SIG-M5 (cell line): ENCODE results near the gene GIPC2.
A peak's percentile ranks its signal among the peaks of the same experiment; 100 is the strongest.
"Not testable (repeated sequence)": the region's sequence is repeated elsewhere in the genome, so short reads cannot be mapped to it uniquely, and the experiment has no call there.

Experiments used
- DNase-seq: peaks from one replicate; lab custom pipeline; 2025; lab: John Stamatoyannopoulos, UW

The GIPC2 gene, protein sequence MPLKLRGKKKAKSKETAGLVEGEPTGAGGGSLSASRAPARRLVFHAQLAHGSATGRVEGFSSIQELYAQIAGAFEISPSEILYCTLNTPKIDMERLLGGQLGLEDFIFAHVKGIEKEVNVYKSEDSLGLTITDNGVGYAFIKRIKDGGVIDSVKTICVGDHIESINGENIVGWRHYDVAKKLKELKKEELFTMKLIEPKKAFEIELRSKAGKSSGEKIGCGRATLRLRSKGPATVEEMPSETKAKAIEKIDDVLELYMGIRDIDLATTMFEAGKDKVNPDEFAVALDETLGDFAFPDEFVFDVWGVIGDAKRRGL

DNA sequence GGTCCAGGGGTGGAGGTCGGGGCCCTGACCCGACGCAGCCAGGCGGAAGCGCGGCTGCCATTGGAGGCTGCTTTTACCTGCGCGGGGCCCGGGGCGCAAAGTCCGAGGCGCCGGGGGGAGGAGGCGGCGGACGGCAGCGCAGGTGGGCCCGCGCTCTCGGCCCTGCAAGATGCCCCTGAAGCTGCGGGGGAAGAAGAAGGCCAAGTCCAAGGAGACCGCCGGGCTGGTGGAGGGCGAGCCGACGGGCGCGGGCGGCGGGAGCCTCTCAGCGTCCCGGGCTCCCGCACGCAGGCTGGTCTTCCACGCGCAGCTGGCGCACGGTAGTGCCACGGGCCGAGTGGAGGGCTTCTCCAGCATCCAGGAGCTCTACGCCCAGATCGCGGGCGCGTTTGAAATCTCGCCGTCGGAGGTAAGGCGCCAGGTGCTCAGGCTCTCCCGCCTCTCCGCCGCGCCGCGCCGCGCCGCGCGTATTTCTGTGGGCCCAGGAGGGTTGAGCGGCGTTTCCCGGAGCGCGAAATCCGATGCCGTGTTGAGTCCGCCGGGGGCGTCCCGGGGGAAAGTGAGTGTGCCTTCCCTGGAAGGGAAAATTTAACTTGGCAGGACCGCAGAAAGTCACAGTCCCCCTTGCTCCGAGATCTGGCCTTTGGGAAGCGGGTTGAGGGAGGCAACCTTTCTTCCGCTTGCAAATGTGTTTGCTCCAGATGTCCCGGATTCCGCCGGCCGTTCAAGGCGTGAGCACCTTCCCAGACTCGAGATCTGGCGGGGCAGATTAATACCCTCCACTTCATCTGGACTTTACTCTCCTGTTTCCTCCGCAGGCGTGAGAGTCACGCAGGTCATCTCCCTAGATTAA lies at the start of gene GIPC2:
GIPC2 (plus strand) TSS at position 41 of the 853 bp plus-strand sequence; CDS start at position 170, 129 bp downstream.
- no peak for DNase-seq

DNA sequence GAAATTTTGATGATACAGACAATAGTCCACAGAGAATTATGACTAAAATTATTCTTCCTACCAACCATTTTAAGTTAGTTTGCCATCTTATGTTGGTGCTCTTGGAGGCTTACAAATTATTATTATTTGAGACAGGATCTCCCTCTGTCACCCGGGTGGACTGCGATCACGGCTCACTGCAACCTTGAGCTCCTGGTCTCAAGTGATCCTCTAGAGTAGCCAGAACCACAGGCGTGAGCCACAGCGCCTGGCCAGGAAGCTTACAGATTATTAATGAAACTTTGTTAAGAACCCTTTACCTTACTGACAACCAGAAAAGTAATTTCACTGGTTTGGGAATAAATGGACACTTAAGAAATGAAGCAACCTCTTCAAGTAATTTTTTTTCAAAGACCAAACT lies 49.0 kb upstream of the GIPC2 start:
- DNase-seq = no peak

DNA sequence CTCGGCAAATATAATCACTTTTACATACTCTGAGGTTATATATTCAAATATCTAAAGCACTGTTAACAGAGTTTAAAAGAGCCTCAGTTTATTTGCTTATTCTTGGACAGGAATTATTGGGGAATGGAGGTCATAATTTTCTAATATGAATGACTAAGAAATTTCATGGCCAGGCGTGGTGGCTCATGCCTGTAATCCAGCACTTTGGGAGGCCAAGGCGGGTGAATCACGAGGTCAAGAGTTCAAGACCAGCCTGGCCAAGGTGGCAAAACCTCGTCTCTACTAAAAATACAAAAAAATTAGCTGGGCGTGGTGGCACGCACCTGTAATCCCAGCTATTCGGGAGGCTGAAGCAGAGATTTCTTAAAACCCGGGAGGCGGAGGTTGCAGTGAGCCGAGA lies 45.2 kb upstream of the GIPC2 start:
- DNase-seq = not testable (repeated sequence)

DNA sequence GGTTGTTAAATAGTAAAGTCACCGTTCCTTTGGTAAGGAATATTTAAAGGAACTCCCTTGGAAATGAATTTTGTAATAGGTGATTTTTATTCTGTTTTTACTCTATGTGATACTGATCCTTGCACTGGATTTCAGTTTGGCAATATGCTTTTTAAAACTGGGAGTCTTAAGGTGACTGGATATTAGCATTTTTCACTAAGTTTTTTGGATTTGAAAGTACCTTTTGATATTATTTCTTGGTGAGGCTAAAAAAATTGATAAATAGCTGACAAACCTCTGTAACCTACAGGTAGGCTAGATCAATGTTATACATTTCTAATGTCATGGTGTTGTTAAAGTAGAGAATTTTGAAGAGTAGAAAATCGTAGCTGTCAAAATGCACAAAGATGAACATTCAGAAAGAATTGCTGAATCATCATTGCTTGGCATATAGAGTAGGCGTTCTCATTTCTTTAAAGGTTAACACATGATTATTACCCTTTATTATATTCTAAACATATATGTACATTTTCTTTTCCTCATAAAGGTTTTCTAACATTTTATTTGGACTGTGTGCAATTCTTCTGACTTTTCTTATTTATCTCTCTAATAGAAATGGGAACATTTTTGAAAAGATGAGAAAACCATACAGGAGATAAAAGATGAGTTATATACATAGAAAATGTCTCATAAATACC lies 42.6 kb upstream of the GIPC2 start:
- no peak for DNase-seq

DNA sequence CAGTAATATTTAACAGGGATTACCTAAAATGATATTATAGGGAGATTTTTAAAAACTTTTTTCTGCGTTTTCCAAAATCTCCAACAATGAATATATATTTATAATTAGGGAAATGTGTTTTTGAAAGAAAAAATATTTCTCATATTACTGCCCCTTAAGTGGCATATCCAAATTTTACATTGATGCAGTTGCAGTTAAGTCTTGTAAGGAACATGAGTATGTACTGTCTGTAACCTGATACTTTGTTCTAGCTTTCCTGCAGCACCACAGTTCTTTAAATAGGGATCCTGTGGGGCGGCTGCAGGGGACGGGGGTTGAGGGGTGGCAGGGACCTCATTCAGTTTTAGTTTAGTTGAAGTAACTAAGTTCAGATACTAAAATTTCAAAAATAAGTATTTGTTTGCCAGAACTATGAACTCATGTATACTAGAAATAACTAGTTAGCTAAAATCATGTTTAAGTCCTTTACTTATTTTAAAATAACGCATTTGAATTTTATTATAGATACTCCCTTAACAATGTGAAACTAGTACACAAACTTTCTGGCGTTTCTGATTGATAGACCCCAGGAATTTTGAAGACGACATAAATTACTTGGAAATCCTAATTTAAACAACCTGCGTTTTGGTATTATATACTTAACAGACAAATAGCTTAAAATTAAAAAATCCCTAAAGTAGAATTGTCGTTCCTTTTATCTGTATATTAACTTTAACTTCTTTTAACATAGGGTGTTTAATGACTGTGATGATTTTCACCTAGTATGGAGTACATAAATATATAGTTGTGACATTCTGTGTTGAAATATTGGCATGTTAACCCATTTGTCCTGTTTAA lies 41.7 kb upstream of the GIPC2 start:
- peak; percentile 62 for DNase-seq

DNA sequence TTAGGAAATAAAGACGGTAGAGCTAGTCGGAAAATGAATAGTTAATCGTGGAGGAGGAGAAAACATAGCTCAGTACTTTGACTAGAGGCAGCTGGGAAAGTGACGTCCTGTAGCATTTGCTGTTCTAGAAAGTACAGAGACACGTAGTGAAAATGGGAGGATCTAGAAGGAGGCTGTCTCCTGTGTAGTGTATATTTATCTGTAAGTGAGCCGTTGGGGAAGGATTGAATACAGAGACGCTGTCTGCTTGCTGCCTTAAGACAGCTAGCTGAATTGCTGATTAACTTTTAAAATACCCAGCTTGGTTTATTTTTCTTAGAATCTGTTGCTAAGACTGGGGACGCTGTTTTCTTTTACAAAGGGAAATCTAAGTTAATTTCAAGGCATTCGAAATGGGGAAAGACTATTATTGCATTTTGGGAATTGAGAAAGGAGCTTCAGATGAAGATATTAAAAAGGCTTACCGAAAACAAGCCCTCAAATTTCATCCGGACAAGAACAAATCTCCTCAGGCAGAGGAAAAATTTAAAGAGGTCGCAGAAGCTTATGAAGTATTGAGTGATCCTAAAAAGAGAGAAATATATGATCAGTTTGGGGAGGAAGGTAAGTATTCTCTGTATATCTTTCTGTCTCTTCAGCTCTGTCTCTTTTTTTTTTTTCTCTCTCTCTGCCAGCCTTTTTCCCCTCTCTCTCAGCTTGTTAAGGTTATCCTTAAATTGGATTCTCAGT lies 40.9 kb upstream of the GIPC2 start, which contains the start of gene DNAJB4:
DNAJB4 (plus strand) TSS at position 221 of the 729 bp plus-strand sequence; CDS start at position 393, 172 bp downstream.
- peak; percentile 94 for DNase-seq

DNA sequence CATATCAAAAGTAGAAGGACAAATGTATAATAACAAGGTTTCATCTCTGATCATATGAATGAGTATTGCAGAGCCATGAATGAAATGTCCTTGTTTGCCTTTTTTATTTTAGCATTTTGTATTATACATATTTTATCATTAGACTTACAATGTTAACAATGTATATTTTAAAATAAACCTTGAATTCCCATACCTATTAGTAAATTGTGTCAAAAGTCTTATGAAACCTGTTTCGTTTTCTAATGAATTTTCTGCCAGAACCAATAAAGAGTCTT lies 40.4 kb upstream of the GIPC2 start:
- no peak for DNase-seq

DNA sequence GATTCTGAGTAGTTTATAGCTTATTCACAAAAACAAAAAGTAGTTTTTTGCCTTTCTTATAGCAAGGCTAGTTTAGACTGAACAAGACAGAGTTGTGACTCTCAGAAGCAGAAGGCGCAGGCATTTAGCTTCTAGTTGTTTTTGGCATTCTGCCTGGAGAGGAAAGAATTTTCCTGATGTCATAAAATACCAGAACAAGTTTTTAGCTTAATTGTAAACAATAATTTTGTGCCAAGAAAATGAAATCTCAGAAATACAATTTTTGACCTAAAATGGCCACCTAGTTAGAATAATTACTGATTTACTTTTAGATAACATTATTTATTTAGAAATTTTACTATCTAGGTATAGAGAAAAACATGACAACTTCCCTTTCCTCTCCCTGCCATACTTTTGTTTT lies 40.0 kb upstream of the GIPC2 start:
- DNase-seq = no peak

DNA sequence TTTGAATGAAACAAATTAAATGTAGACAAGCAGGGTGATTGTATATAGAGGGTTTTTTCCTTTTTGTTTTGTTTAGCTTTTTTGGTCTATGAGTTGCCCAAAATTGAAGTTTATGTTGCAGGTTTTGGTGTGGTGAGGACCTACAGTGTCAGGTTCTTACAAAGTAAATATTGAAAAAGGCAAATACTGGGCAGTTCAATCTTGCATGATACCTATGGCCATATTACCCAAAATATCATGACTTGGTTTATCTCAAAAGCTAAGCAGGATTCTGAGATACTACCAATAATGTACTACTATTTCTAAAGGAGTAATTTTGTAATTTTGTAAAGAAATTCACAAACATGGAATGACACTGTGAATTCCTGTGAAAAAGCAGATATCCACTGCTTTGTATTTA lies 39.2 kb upstream of the GIPC2 start:
- no peak for DNase-seq

DNA sequence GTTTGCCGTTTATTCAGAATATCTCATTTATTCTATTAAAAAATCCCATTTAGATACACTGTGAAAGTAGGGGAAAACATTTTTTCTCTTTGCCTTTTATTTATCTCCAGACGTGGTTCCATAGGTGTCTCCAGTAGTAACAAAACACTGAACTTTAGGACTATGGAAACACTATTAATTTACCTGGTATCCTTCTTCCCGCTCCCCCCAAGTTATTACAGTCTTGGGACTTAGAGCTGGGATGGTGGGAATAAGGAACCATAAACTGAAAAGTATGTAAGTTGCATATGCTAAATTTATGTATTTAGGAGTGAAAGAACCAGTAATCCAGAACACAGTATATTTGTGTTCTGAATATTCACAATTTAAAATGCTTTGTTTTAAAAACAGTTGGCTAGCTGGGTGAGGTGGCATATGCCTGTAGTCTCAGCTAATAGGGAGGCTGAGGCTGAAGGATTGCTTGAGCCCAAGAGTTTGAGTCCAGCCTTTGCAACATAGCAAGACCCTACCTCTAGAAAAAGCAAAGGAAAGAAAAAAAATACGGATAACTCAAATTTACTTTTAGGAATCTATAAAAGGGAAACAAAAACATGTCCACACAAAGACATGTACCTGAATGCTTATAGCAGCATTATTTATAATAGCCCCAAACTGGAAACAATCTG lies 38.0 kb upstream of the GIPC2 start:
- no peak for DNase-seq

DNA sequence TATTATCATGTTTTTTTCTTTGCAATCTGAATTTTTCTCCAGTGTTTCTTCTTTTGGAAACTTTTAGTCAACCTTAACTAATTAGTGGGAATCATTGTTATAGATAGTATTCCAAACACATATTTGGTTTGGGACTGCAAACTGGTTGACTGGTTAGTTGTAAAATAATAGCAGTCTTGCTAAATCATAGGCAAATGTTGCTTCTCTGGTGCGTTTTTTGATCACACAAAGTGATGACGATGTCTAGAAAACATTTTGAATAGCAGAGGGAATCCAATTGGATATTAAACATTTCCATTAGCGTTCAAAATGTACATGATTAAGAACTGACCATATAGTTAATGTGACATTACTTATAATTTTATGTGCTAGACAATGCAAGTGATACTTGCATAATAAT lies 36.5 kb upstream of the GIPC2 start:
- no peak for DNase-seq

DNA sequence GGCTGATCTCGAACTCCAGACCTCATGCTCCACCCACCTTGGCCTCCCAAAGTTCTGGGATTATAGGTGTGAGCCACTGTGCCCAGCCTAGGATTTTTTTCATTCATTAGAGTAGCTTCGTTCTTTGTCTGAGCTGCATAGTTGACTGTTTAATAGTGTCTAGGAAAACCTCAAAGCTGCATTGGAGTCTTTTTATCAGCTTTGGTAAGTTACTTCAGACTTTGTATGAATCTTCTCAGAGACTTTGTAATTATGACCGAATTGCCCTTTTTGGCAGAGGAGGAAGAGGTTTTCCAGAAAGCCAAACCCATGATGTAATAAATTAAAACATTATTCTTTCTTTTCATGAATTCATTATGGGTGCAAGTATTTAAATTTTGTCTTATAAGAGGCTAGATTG lies 35.9 kb upstream of the GIPC2 start:
- DNase-seq = no peak

DNA sequence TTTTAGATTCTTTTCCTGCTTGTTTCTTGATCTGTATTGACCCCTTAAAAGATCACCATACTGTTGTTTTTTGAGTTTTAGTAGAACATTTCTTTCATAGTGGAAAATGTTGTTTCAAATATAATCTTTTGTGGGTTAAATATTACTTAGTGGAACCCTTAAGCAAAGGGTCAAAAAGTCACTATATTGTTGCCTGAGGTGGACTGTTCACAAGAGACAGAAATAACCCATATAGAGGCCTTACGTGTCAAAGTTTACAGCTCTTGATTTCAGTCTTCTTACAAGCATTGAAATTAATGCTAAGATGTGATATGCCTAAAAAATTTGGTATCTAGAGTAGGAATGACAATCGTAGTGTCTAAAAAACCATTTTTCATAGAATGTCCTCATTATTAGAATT lies 34.7 kb upstream of the GIPC2 start:
- DNase-seq = no peak

DNA sequence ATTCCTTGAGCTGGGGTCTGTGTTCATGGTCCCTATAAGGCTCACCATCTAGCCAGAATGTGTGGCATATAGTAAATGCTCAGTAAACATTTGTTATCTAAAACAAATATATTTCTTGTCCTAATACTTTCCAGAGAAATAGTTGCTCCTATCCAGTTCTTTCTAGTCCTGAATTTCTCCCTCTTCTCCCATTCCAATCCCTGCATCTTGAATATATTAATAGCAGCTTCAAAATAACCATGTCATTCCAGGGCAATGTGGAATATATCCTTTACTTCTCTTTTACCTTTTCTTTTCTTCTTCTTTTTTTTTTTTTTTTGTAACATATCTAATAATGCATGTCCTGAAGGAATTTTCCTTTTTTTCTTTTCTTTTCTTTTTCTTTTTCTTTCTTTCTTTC lies 30.6 kb upstream of the GIPC2 start:
- DNase-seq = no peak

DNA sequence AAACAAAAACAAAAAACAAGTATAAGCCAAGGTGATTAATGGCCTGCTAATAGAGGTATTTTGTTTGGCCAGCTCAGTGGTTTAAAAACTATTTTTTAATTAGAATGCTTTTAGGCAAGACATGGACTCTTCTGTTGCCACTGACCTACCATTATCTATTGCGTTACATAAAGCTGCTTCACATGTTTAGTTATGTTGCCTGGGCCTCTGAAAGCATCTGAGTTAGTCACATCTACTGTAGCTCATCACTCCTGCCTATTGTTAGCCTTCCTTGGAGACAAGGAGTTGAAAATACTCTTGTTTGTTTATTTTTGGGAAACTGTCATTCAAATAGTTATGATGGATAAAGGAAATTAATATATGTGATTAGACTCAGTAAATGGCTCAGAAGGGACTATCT lies 26.7 kb upstream of the GIPC2 start:
- no peak for DNase-seq

DNA sequence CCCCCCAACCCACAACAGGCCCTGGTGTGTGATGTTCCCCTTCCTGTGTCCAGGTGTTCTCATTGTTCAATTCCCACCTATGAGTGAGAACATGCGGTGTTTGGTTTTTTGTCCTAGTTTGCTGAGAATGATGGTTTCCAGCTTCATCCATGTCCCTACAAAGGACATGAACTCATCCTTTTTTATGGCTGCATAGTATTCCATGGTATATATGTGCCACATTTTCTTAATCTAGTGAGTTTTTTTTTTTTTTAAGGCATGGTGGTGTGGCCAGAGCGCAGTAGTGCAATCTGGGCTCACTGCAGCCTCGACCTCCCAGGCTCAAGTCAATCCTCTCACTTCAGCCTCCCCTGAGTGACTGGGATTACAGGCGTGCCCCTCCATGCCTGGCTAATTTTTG lies 24.6 kb upstream of the GIPC2 start:
- DNase-seq = not testable (repeated sequence)

DNA sequence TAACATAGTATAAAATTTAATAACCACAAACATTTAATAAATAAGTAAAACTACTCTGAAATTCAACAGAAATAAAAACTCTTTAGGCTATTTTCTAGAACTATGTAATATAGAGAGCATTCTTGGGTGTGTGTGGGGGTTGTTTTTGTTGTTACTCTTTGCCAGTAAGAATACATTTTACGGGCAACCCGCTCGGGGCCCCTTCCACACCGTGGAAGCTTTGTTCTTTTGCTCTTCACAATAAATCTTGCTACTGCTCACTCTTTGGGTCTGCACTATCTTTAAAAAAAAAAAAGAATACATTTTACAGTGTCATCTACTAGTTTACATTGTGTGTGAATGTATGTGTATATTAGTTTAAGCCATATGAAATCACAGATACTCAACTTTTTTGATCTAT lies 16.0 kb upstream of the GIPC2 start:
- no peak for DNase-seq

DNA sequence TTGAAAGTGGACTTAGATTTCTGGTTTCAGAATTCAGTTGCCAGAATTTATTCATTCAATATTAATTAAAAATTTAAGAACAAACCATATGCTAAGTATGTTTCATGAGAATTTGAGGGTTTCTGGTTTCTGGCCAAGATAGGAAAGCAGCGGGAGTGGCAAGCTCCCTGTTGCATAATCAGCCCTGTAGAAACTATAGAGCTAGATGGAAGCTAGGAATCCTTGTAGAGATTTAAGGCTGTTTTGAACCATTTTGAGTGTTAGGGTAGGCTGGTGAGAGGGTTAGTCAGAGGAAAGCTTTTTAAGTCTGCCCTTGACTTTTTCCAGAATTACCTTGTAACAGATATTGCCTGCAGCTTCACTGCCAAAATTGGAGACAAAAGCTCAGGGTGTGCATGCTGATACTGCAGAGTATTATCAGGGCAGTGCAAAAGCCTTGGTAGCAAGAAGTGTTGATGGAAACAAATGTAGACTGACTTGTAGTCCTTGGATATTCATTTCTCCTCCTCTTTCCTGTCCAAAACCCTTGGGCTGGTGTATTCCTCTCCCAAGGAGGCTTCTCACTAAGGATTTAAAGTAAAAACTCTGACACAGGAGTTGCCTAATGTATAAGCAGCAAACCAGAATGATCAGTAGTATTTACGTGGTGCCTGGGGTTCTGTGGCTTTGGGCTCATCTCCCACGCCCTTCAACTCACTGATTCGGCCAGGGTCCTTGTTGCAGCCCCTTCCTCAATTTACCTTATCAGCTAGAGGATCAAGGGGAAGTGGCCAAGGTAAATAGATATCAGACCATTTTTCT lies 12.6 kb upstream of the GIPC2 start:
- DNase-seq = no peak

DNA sequence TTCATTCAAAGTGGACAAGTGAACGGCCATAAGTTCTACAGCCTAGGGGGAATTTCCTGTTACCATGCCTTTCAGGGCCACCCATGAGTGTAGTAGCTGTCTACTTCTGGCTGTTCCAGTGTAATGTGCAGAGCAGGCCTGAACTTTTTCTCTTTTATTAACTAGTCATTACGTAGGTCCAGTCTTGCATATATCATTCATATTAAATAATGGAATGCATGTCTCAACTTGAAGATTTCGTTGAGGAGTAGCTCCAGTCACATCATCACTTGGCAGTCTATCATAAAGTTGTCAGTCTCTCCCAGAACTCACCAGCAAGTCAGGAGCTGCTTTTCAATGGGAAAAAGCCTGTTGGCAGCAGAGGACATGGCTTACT lies 12.0 kb upstream of the GIPC2 start:
- no peak for DNase-seq

DNA sequence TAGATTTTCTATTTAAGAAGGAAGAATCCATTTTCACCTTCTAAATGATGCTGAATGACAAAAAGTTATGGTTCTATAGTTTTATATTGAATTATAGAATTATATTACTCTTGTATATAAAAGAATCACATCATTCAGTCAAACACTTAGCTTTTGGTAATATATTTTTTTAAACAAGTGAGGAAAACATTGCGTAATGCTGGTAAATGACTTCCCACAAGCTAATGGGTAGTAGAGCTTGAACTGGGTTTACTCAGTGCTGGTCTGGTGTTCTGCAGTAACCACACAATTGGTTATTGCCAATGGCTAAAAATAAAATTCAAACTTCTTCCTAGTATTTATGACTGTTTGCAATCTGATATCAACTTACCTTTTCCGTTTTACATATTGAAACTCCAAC lies 10.6 kb upstream of the GIPC2 start:
- DNase-seq = no peak
